ENCODE measurements around the gene EGR4. TPM values are rescaled to one million over a fixed set of nuclear protein-coding genes. Genes with fewer than 3 reads are reported as not detected.

EGR4 gene
- total and polyA plus RNA-seq, 2 donors (not counting 1 experiment from before 2014, with no cell fraction given): 0.30 to 2.7 TPM

GRCh38 chr2:73244580-73244979 lies 48.8 kb downstream of the EGR4 start:
- no peaks in the 10 kb centered on the region for H3K4me1 ChIP-seq (ENCODE audit: control insufficient read depth in 2 of 2, insufficient read depth in 2 of 2, low read length in 2 of 2)
- no peak overlapping the region for H3K27ac Mint-ChIP-seq
- ATAC-seq (ENCODE audit: low read depth) (no peak), DNase-seq (no peak)
- H4K20me1 ChIP-seq (ENCODE audit: control insufficient read depth, insufficient read depth, low read length, poor library complexity, severe bottlenecking): peaks cover 67% of the 10 kb centered on the region
- H2AFZ ChIP-seq (ENCODE audit: insufficient read depth, low read depth, low read length, poor library complexity, severe bottlenecking): no peak overlapping the region
- no peak overlapping the region for H3K27ac ChIP-seq (ENCODE audit: low read length in 2 of 2)
- H3K9me3 Mint-ChIP-seq (ENCODE audit: insufficient read depth): no peaks in the 10 kb centered on the region
- peaks cover 24 to 82% of the 10 kb centered on the region in 2 experiments for H3K36me3 ChIP-seq (replicated peaks in 1 of 2; ENCODE audit: control extremely low read depth in 1 of 2, control insufficient read depth in 1 of 2, extremely low read depth in 1 of 2, insufficient read depth in 2 of 2, low read length in 1 of 2)
- ChIA-PET CTCF (no interaction called here), POLR2A (no interaction called here)
- H3K27me3 Mint-ChIP-seq: no peaks in the 10 kb centered on the region
- H3K27me3 ChIP-seq (replicated peaks in 1 of 4; ENCODE audit: control extremely low read depth in 1 of 4, control insufficient read depth in 3 of 4, insufficient read depth in 4 of 4, low read length in 3 of 4): no peaks in the 10 kb centered on the region
- intact Hi-C loops (cut with micrococcal nuclease): no loop called here
- TF ChIP-seq EZH2 (IDR thresholded peaks at IDR 0.05; ENCODE audit: borderline replicate concordance, insufficient read depth, low read depth, low read length, poor library complexity, severe bottlenecking) (no peak), CTCF (IDR thresholded peaks at IDR 0.05) (no peak)
- H3K79me2 ChIP-seq (ENCODE audit: control insufficient read depth, insufficient read depth, low read length): no peaks in the 10 kb centered on the region
- no peak overlapping the region for H3K4me3 ChIP-seq (ENCODE audit: control extremely low read depth in 1 of 5, extremely low read depth in 1 of 5, insufficient read depth in 1 of 5, low read depth in 2 of 5, low read length in 4 of 5)
- H3K9ac ChIP-seq (ENCODE audit: low read length): no peak overlapping the region
- no peaks in the 10 kb centered on the region for H3K4me1 Mint-ChIP-seq
- H3K9me3 ChIP-seq (ENCODE audit: control extremely low read depth in 1 of 3, control insufficient read depth in 2 of 3, insufficient read depth in 1 of 3, low read length in 2 of 3): no peaks in the 10 kb centered on the region
- H3K4me3 Mint-ChIP-seq: no peak overlapping the region
- H3K4me2 ChIP-seq (replicated peaks; ENCODE audit: low read depth, low read length, poor library complexity, severe bottlenecking): no peak overlapping the region
- 100% methylated on average over 1 of the region's 3 CpGs for WGBS (ENCODE audit: insufficient coverage)

GRCh38 chr2:73243884-73244570 lies 49.3 kb downstream of the EGR4 start:
- Histone ChIP-seq H3K4me1 (ENCODE audit: control insufficient read depth in 2 of 2, insufficient read depth in 2 of 2, low read length in 2 of 2) (no peaks in the 10 kb centered on the region), H3K9me3 (ENCODE audit: control extremely low read depth in 1 of 3, control insufficient read depth in 2 of 3, insufficient read depth in 1 of 3, low read length in 2 of 3) (no peaks in the 10 kb centered on the region), H2AFZ (ENCODE audit: insufficient read depth, low read depth, low read length, poor library complexity, severe bottlenecking) (no peak overlapping the region), H3K36me3 (replicated peaks in 1 of 2; ENCODE audit: control extremely low read depth in 1 of 2, control insufficient read depth in 1 of 2, extremely low read depth in 1 of 2, insufficient read depth in 2 of 2, low read length in 1 of 2) (peaks cover 25 to 81% of the 10 kb centered on the region in 2 experiments), H3K27ac (ENCODE audit: low read length in 2 of 2) (no peak overlapping the region), H3K4me2 (replicated peaks; ENCODE audit: low read depth, low read length, poor library complexity, severe bottlenecking) (no peak overlapping the region), H3K27me3 (replicated peaks in 1 of 4; ENCODE audit: control extremely low read depth in 1 of 4, control insufficient read depth in 3 of 4, insufficient read depth in 4 of 4, low read length in 3 of 4) (no peaks in the 10 kb centered on the region), H4K20me1 (ENCODE audit: control insufficient read depth, insufficient read depth, low read length, poor library complexity, severe bottlenecking) (peaks cover 67% of the 10 kb centered on the region), H3K79me2 (ENCODE audit: control insufficient read depth, insufficient read depth, low read length) (peaks cover 3% of the 10 kb centered on the region), H3K4me3 (ENCODE audit: control extremely low read depth in 1 of 5, extremely low read depth in 1 of 5, insufficient read depth in 1 of 5, low read depth in 2 of 5, low read length in 4 of 5) (no peak overlapping the region), H3K9ac (ENCODE audit: low read length) (no peak overlapping the region)
- H3K4me1 Mint-ChIP-seq: peaks cover 2% of the 10 kb centered on the region
- intact Hi-C loops (cut with micrococcal nuclease): no loop called here
- DNase-seq (no peak), ATAC-seq (ENCODE audit: low read depth) (no peak)
- no peak overlapping the region for H3K4me3 Mint-ChIP-seq
- no peaks in the 10 kb centered on the region for H3K27me3 Mint-ChIP-seq
- CTCF ChIA-PET: no interaction called here
- H3K27ac Mint-ChIP-seq: no peak overlapping the region
- no peaks in the 10 kb centered on the region for H3K9me3 Mint-ChIP-seq (ENCODE audit: insufficient read depth)
- POLR2A ChIA-PET: no interaction called here
- no peak for TF ChIP-seq CTCF (IDR thresholded peaks at IDR 0.05)
- no peak for TF ChIP-seq EZH2 (IDR thresholded peaks at IDR 0.05; ENCODE audit: borderline replicate concordance, insufficient read depth, low read depth, low read length, poor library complexity, severe bottlenecking)
- 92% methylated on average over 4 of the region's 5 CpGs for WGBS (ENCODE audit: insufficient coverage)

Measured in B cell (primary cell).